Gastrocnemius medialis (tissue), 4 donors: ENCODE data around the gene PTGES. TPM values are rescaled to one million over a fixed set of nuclear protein-coding genes. Genes with fewer than 3 reads are reported as not detected.
A peak's percentile ranks its signal among the peaks of the same experiment; 100 is the strongest.

Source experiments
- ATAC-seq, 2 donors: fragments of 150-250 bp; one replicate each; pipeline ENCODE4 v1.9.1; 2016
- DNase-seq, 2 donors: peaks; one replicate each; pipeline ENCODE4 v3.0.0-alpha.2; 2019
- H3K27ac ChIP-seq, 4 donors: fragments of 200-600 bp; sonication (generic); 1 replicate in 1 of 4; 2 replicates in 3 of 4; pipeline ENCODE4 v1.5.1; 2016 to 2018; ENCODE audit warnings: mild to moderate bottlenecking in 2 of 4, moderate library complexity in 1 of 4
- H3K27me3 ChIP-seq, 3 donors: fragments of 200-600 bp; sonication (generic) in 2 of 3; 1 replicate in 1 of 3; 2 replicates in 2 of 3; pipeline versions ENCODE4 v1.5.1 to v1.6.0; 2016 to 2019; ENCODE audit warnings: mild to moderate bottlenecking in 1 of 3, moderate library complexity in 1 of 3
- H3K36me3 ChIP-seq, 2 donors: fragments of 200-600 bp; sonication (generic) in 1 of 2; one replicate each; pipeline ENCODE4 v1.5.1; 2017 to 2018
- H3K4me1 ChIP-seq, 2 donors: fragments of 200-600 bp; sonication (generic) in 1 of 2; one replicate each; pipeline ENCODE4 v1.5.1; 2016 to 2017; ENCODE audit warnings: mild to moderate bottlenecking in 2 of 2
- H3K4me3 ChIP-seq, 4 donors: fragments of 200-600 bp; sonication (generic) in 3 of 4; 1 replicate in 1 of 4; 2 replicates in 3 of 4; pipeline ENCODE4 v1.5.1; 2016 to 2019; ENCODE audit warnings: mild to moderate bottlenecking in 2 of 4
- H3K9me3 ChIP-seq, 3 donors: fragments of 200-600 bp; sonication (generic) in 2 of 3; 1 replicate in 1 of 3; 2 replicates in 2 of 3; pipeline ENCODE4 v1.5.1; 2016 to 2019
- CTCF ChIP-seq, 5 experiments: fragments of 450-650 bp in 3 of 5; fragments of 200-600 bp in 2 of 5; sonication (generic) in 2 of 5; IDR thresholded peaks in 4 of 5; conservative IDR thresholded peaks in 1 of 5; 1 replicate in 4 of 5; 2 replicates in 1 of 5; pipeline ENCODE4 v1.5.1; 2016 to 2019; ENCODE audit warnings: antibody characterized with exemption in 5 of 5, mild to moderate bottlenecking in 3 of 5, moderate library complexity in 3 of 5
- POLR2A ChIP-seq, 2 donors: fragments of 450-650 bp; IDR thresholded peaks; one replicate each; pipeline ENCODE4 v1.6.1; 2017; ENCODE audit warnings: antibody characterized with exemption in 2 of 2, mild to moderate bottlenecking in 2 of 2, moderate library complexity in 2 of 2
- in situ Hi-C, 4 donors: fragments of 200-750 bp; cut with MboI; loops; one replicate each; pipeline versions ENCODE4 v1.15.0 to v1.8.0; 2017; ENCODE audit warnings: low sequenced_read_pairs in 4 of 4
- intact Hi-C: fragments of 100-400 bp; cut with DNase I; formaldehyde crosslinking; loops from one replicate; pipeline ENCODE4 v1.15.1; 2023; ENCODE audit warnings: low total_unique reads
- total RNA-seq, 4 donors: library from RNA; depleted of rRNA; stranded (reverse); fragments of >200 nt; gene quantifications; one replicate each; pipeline versions ENCODE4 v1.1.0 to v1.2.3, GENCODE V29; 2016

Gene PTGES
- total RNA-seq, 4 donors from 2014 or later: 0.23 to 1.2 (median 0.51) TPM; not detected in 1

DNA sequence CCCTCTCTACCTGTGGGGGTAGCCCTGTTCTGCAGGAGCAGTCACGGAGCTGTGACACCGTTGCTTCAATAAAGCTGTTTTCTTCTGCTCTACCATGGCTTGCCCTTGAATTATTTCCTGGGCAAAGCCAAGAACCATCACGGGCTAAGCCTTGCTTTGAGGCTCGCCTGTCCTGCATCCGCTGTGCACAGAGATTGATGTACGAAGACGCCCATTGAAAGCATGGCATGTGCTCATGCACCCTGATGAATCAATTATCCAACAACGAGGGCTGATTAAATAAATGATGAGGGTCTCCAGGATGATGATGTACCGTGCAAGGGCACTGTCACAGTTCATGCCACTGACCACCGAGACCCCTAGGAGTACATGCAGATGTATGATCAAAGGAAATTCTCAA lies 20.7 kb downstream of the PTGES start:
- Histone ChIP-seq H3K9me3 (no peaks in the 10 kb centered on the region), H3K36me3 (no peaks in the 10 kb centered on the region), H3K27me3 (peaks cover 0 to 10% (median 0%) of the 10 kb centered on the region in 3 donors), H3K4me1 (no peaks in the 10 kb centered on the region), H3K4me3 (no peak overlapping the region), H3K27ac (no peak overlapping the region)
- no peak for DNase-seq
- TF ChIP-seq CTCF (IDR thresholded peaks at IDR 0.05 in 4 of 5, conservative IDR thresholded peaks at IDR 0.05 in 1 of 5): no peak
- TF ChIP-seq POLR2A (IDR thresholded peaks at IDR 0.05): no peak
- intact Hi-C loops (no loop called here), in situ Hi-C loops (loop anchor here in 3 of 4 donors (10.0 kb wide), 1 partner anchor 53 kb away; no protein-coding TSS in a partner anchor)
- ATAC-seq: no peak

- Histone ChIP-seq H3K4me1 (no peaks in the 10 kb centered on the region), H3K27me3 (peaks cover 0 to 10% (median 0%) of the 10 kb centered on the region in 3 donors), H3K27ac (no peak overlapping the region), H3K4me3 (no peak overlapping the region), H3K36me3 (no peaks in the 10 kb centered on the region), H3K9me3 (no peaks in the 10 kb centered on the region)
- intact Hi-C loops: no loop called here
- in situ Hi-C loops: loop anchor here in 3 of 4 donors (10.0 kb wide), 1 partner anchor 53 kb away; no protein-coding TSS in a partner anchor
- no peak for DNase-seq
- ATAC-seq: no peak
- TF ChIP-seq POLR2A (IDR thresholded peaks at IDR 0.05): no peak
- no peak for TF ChIP-seq CTCF (IDR thresholded peaks at IDR 0.05 in 4 of 5, conservative IDR thresholded peaks at IDR 0.05 in 1 of 5)
Observed at GRCh38 chr9:129731477-129732085, 21.3 kb downstream of the PTGES start.

DNA sequence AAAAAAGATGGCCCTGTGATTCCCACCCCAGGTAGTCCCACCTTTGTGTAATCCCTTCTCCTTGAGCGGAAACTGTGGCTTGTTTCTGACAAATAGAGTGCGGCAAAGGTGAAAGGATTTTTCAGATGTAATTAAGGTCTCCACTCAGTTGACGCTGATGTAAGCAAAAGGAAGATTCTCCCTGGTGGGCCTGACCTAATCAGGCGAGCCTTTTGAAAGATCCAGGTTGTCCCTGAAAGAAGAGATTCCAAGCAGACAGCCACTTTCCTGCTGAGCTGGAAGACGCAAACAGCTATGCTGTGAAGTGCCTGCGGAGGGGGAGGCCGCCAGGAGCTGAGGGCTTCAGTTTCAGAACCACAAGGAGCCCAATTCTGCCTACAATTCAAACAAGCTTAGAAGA lies 24.1 kb downstream of the PTGES start:
- intact Hi-C loops: no loop called here
- DNase-seq (no peak), ATAC-seq (no peak)
- peaks cover 0 to 7% (median 0%) of the 10 kb centered on the region in 3 donors for H3K27me3 ChIP-seq
- peaks cover 8% of the 10 kb centered on the region in 2 donors for H3K4me1 ChIP-seq
- no peaks in the 10 kb centered on the region for H3K9me3 ChIP-seq
- no peak for TF ChIP-seq POLR2A (IDR thresholded peaks at IDR 0.05)
- TF ChIP-seq CTCF (IDR thresholded peaks at IDR 0.05 in 4 of 5, conservative IDR thresholded peaks at IDR 0.05 in 1 of 5): no peak
- no peak overlapping the region for H3K27ac ChIP-seq
- H3K4me3 ChIP-seq: no peak overlapping the region
- in situ Hi-C loops: no loop called here
- H3K36me3 ChIP-seq: no peaks in the 10 kb centered on the region

DNA sequence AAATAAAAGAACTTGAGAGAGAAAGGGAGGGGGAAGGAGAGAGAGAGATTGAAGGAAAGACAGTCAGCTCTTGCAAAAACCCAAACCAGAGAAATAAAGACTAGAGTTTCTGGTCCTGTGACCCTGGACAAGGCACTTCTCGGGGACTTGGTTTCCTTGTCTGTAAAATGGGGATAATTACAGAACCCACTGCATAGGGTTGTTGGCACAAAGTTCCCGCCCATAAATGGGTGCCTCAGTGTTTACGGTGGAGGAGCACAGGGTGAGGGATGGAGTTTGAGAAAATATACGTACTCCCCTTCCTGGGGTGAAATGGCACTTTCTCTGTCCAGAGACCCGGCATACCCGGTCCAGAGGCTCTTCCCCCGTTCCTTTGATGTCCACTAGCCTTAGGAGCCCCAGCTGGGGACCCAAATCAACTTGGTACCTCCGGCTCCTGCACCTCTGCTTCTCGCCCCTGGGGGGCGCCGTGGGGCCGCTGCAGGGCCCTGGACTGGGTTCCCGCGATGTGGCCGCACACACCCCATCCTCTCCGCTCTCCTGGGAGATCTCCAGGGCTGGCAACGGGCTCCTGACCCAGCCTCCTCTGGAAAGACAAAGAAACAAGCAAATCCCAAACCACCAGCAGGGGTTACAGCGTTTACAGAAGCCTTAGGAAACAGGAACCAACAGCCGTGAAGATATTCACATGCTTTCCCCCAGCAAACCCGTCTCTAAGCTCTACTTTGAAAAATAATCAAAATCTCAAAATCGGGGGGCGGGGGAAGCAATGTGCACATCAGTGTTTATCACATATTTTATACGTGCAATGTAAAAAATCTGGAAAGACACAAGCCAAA lies 26.3 kb downstream of the PTGES start:
- intact Hi-C loops (no loop called here), in situ Hi-C loops (no loop called here)
- H3K4me3 ChIP-seq: peak overlapping the region in 2 of 4 donors; percentile 8 to 18
- H3K4me1 ChIP-seq: peaks cover 8% of the 10 kb centered on the region in 2 donors
- no peak for TF ChIP-seq POLR2A (IDR thresholded peaks at IDR 0.05)
- peak; percentile 50 to 80 (median 71) for TF ChIP-seq CTCF (IDR thresholded peaks at IDR 0.05 in 4 of 5, conservative IDR thresholded peaks at IDR 0.05 in 1 of 5)
- ATAC-seq (peak; percentile 54 to 68), DNase-seq (peak; percentile 10 to 62)
- H3K36me3 ChIP-seq: no peaks in the 10 kb centered on the region
- H3K9me3 ChIP-seq: no peaks in the 10 kb centered on the region
- H3K27me3 ChIP-seq: peaks cover 0 to 3% (median 0%) of the 10 kb centered on the region in 3 donors
- peak overlapping the region in 1 of 4 donors; percentile 3 for H3K27ac ChIP-seq
